ENCODE measurements around the gene ITGA4.

The ITGA4 gene

GRCh38 chr2:181558371-181558770 lies 101.2 kb downstream of the ITGA4 start:
- H3K9ac ChIP-seq, result no peak overlapping the region
- H3K79me2 ChIP-seq, result no peaks in the 10 kb centered on the region
- no peaks in the 10 kb centered on the region for H3K27me3 ChIP-seq (ENCODE audit: control insufficient read depth, insufficient read depth, low read length)
- H3K27ac ChIP-seq, result no peak overlapping the region
- no peak overlapping the region for H3K4me3 ChIP-seq (ENCODE audit: low read depth, low read length)
- no peaks in the 10 kb centered on the region for H3K36me3 ChIP-seq (ENCODE audit: control insufficient read depth, insufficient read depth, low read length)
- H3K9me3 ChIP-seq (ENCODE audit: control insufficient read depth, low read length), result no peaks in the 10 kb centered on the region
- no peak for TF ChIP-seq CTCF (IDR thresholded peaks at IDR 0.05)
- H2AFZ ChIP-seq, result no peak overlapping the region
- H3K4me1 ChIP-seq, result no peaks in the 10 kb centered on the region
- no peak overlapping the region for H3K4me2 ChIP-seq (ENCODE audit: low read length)

- Histone ChIP-seq H3K9me3 (ENCODE audit: control insufficient read depth, low read length) (no peaks in the 10 kb centered on the region), H3K79me2 (no peaks in the 10 kb centered on the region), H3K36me3 (ENCODE audit: control insufficient read depth, insufficient read depth, low read length) (no peaks in the 10 kb centered on the region), H3K27ac (no peak overlapping the region), H3K9ac (no peak overlapping the region), H2AFZ (no peak overlapping the region), H3K27me3 (ENCODE audit: control insufficient read depth, insufficient read depth, low read length) (no peaks in the 10 kb centered on the region), H3K4me2 (ENCODE audit: low read length) (no peak overlapping the region), H3K4me1 (no peaks in the 10 kb centered on the region), H3K4me3 (ENCODE audit: low read depth, low read length) (no peak overlapping the region)
- no peak for TF ChIP-seq CTCF (IDR thresholded peaks at IDR 0.05)
Measured at GRCh38 chr2:181563101-181563692, 106.0 kb downstream of the ITGA4 start.

- TF ChIP-seq CTCF (IDR thresholded peaks at IDR 0.05), result no peak
- Histone ChIP-seq H3K79me2 (no peaks in the 10 kb centered on the region), H3K4me1 (no peaks in the 10 kb centered on the region), H3K36me3 (ENCODE audit: control insufficient read depth, insufficient read depth, low read length) (no peaks in the 10 kb centered on the region), H3K27me3 (ENCODE audit: control insufficient read depth, insufficient read depth, low read length) (no peaks in the 10 kb centered on the region), H2AFZ (no peak overlapping the region), H3K9ac (no peak overlapping the region), H3K4me3 (ENCODE audit: low read depth, low read length) (no peak overlapping the region), H3K9me3 (ENCODE audit: control insufficient read depth, low read length) (no peaks in the 10 kb centered on the region), H3K4me2 (ENCODE audit: low read length) (no peak overlapping the region), H3K27ac (no peak overlapping the region)
Measured at GRCh38 chr2:181566334-181567032, 109.3 kb downstream of the ITGA4 start.

- Histone ChIP-seq H3K27ac (no peak overlapping the region), H3K36me3 (ENCODE audit: control insufficient read depth, insufficient read depth, low read length) (no peaks in the 10 kb centered on the region), H3K9me3 (ENCODE audit: control insufficient read depth, low read length) (no peaks in the 10 kb centered on the region), H3K27me3 (ENCODE audit: control insufficient read depth, insufficient read depth, low read length) (no peaks in the 10 kb centered on the region), H3K4me3 (ENCODE audit: low read depth, low read length) (no peak overlapping the region), H3K79me2 (no peaks in the 10 kb centered on the region), H3K9ac (no peak overlapping the region), H3K4me1 (peaks cover 4% of the 10 kb centered on the region), H2AFZ (no peak overlapping the region), H3K4me2 (ENCODE audit: low read length) (no peak overlapping the region)
- TF ChIP-seq CTCF (IDR thresholded peaks at IDR 0.05), result no peak
Measured at GRCh38 chr2:181570059-181570458, 112.9 kb downstream of the ITGA4 start.

Measured in parathyroid adenoma (tissue), 2 donors.